DND-41 (cell line): ENCODE results near the gene ADRA1B.

Source experiments
- ATAC-seq: fragments of 200-7000 bp; cut with Tn5 transposase; 3 replicates; pipeline ENCODE4 v1.9.1; 2021; ENCODE audit warnings: low read depth; ENCODE audit not compliant: insufficient read depth
- DNase-seq: peaks from one replicate; pipeline ENCODE4 v3.0.0-alpha.2; 2020
- H2AFZ ChIP-seq: 2 replicates; pipeline ENCODE4 v1.6.0; 2012; ENCODE audit warnings: low read depth, low read length
- H3K27ac ChIP-seq: 2 replicates; pipeline ENCODE4 v1.5.1; 2012; ENCODE audit warnings: low read length, inconsistent platforms
- H3K27me3 ChIP-seq: fragments of 200-600 bp; sonication (generic); 2 replicates; pipeline ENCODE4 v1.6.0; 2012; ENCODE audit warnings: low read length, mild to moderate bottlenecking, inconsistent platforms; ENCODE audit not compliant: insufficient read depth, poor library complexity
- H3K36me3 ChIP-seq: 2 replicates; pipeline ENCODE4 v1.5.1; 2012; ENCODE audit warnings: low read length, inconsistent platforms; ENCODE audit not compliant: insufficient read depth
- H3K4me1 ChIP-seq: 2 replicates; pipeline ENCODE4 v1.5.1; 2012; ENCODE audit warnings: mild to moderate bottlenecking, low read length; ENCODE audit not compliant: insufficient read depth
- H3K4me2 ChIP-seq: 2 replicates; pipeline ENCODE4 v1.6.0; 2012; ENCODE audit warnings: mild to moderate bottlenecking, moderate library complexity, low read length, inconsistent platforms; ENCODE audit not compliant: insufficient read depth
- H3K4me3 ChIP-seq, 2 experiments: fragments of 200-600 bp in 1 of 2; shearing (Covaris generic) in 1 of 2; 2 replicates each; pipeline ENCODE4 v1.5.1; 2012 to 2016; ENCODE audit warnings: inconsistent platforms in 2 of 2, low read length in 2 of 2, mild to moderate bottlenecking in 2 of 2, low read depth in 1 of 2, moderate library complexity in 1 of 2
- H3K79me2 ChIP-seq: 2 replicates; pipeline ENCODE4 v1.6.0; 2012; ENCODE audit warnings: low read length, inconsistent platforms; ENCODE audit not compliant: insufficient read depth
- H3K9ac ChIP-seq: 2 replicates; pipeline ENCODE4 v1.6.0; 2012; ENCODE audit warnings: low read depth, mild to moderate bottlenecking, inconsistent platforms, low read length, moderate library complexity
- H3K9me3 ChIP-seq: 2 replicates; pipeline ENCODE4 v1.5.1; 2012; ENCODE audit warnings: low read length, moderate library complexity, mild to moderate bottlenecking, inconsistent platforms; ENCODE audit not compliant: insufficient read depth, severe bottlenecking
- H4K20me1 ChIP-seq: 2 replicates; pipeline ENCODE4 v1.6.0; 2012; ENCODE audit warnings: low read length; ENCODE audit not compliant: insufficient read depth
- EZH2 ChIP-seq: IDR thresholded peaks from 3 replicates; pipeline ENCODE4 v1.6.1; 2012; ENCODE audit warnings: borderline replicate concordance, low read depth, mild to moderate bottlenecking, moderate library complexity, low read length, inconsistent platforms; ENCODE audit not compliant: severe bottlenecking
- TF ChIP-seq, protein P1 (sequence below): IDR thresholded peaks from 2 replicates; pipeline ENCODE4 v1.5.1; 2012; ENCODE audit warnings: borderline replicate concordance, low read length, moderate library complexity, mild to moderate bottlenecking; ENCODE audit not compliant: poor library complexity, severe bottlenecking; ENCODE audit errors: extremely low read depth

ADRA1B gene

DNA sequence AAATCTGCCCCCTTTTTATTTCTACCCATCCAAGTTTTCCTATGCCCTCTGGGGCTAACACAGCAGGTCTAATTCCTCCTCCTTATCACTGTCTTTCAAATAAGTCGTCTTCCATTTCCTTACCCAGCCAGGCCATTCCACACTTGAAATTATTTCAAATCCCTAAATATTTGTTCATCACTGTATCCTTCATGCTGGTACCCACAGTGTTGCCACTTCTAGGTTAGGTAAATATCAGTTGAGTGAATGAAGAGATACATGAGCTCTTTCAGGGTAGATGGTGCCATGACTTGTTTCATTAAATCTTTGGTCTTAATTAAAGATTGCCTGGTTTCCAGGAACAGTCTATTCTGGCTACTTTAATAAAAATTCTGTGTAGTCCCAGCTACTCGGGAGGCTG lies 35.6 kb upstream of the ADRA1B start:
- Histone ChIP-seq H3K9ac (no peak overlapping the region), H3K9me3 (no peaks in the 10 kb centered on the region), H3K36me3 (no peaks in the 10 kb centered on the region), H3K4me3 (no peak overlapping the region), H3K4me2 (no peak overlapping the region), H3K79me2 (no peaks in the 10 kb centered on the region), H3K4me1 (no peaks in the 10 kb centered on the region), H2AFZ (no peak overlapping the region), H3K27ac (no peak overlapping the region), H3K27me3 (no peaks in the 10 kb centered on the region), H4K20me1 (no peaks in the 10 kb centered on the region)
- DNase-seq (no peak), ATAC-seq (no peak)
- TF ChIP-seq, protein P1, sequence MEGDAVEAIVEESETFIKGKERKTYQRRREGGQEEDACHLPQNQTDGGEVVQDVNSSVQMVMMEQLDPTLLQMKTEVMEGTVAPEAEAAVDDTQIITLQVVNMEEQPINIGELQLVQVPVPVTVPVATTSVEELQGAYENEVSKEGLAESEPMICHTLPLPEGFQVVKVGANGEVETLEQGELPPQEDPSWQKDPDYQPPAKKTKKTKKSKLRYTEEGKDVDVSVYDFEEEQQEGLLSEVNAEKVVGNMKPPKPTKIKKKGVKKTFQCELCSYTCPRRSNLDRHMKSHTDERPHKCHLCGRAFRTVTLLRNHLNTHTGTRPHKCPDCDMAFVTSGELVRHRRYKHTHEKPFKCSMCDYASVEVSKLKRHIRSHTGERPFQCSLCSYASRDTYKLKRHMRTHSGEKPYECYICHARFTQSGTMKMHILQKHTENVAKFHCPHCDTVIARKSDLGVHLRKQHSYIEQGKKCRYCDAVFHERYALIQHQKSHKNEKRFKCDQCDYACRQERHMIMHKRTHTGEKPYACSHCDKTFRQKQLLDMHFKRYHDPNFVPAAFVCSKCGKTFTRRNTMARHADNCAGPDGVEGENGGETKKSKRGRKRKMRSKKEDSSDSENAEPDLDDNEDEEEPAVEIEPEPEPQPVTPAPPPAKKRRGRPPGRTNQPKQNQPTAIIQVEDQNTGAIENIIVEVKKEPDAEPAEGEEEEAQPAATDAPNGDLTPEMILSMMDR = no peak
- no peak for TF ChIP-seq EZH2

- no peak overlapping the region for H3K4me3 ChIP-seq
- TF ChIP-seq, protein P1 = no peak
- TF ChIP-seq EZH2 = no peak
- H3K36me3 ChIP-seq = no peaks in the 10 kb centered on the region
- H3K9me3 ChIP-seq = no peaks in the 10 kb centered on the region
- no peak for ATAC-seq
- H3K9ac ChIP-seq = no peak overlapping the region
- no peak for DNase-seq
- H3K79me2 ChIP-seq = no peaks in the 10 kb centered on the region
- no peak overlapping the region for H2AFZ ChIP-seq
- H3K4me2 ChIP-seq = no peak overlapping the region
- no peaks in the 10 kb centered on the region for H4K20me1 ChIP-seq
- no peaks in the 10 kb centered on the region for H3K27me3 ChIP-seq
- no peaks in the 10 kb centered on the region for H3K4me1 ChIP-seq
- no peak overlapping the region for H3K27ac ChIP-seq
These were observed 34.3 kb upstream of the ADRA1B start for GRCh38 chr5:159881967-159882366.

DNA sequence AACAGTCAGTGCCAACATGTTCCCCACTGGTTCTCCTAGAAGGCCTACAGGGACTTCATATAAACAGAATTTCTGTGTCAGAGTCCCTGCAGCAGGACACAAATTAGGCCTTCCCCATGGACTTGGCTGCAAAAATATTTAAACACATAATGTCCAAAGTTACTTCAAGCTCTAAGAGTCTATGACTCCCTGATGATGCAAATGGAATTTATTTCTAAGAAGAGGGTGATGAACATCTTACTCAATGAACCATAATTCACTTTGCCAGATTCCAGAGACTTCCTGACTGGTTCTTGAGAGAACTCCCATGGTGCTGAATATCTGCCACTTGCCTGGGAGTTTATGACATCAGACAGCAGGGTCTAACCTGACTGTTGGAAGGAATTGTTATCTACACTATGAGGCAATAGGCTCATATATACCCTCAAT lies 32.7 kb upstream of the ADRA1B start:
- TF ChIP-seq, protein P1 = no peak
- no peak for TF ChIP-seq EZH2
- Histone ChIP-seq H3K36me3 (no peaks in the 10 kb centered on the region), H4K20me1 (no peaks in the 10 kb centered on the region), H2AFZ (no peak overlapping the region), H3K27ac (no peak overlapping the region), H3K9ac (no peak overlapping the region), H3K27me3 (no peaks in the 10 kb centered on the region), H3K4me2 (no peak overlapping the region), H3K4me3 (no peak overlapping the region), H3K4me1 (no peaks in the 10 kb centered on the region), H3K9me3 (no peaks in the 10 kb centered on the region), H3K79me2 (no peaks in the 10 kb centered on the region)
- DNase-seq (no peak), ATAC-seq (no peak)
